Ishikawa (cell line): ENCODE measurements around the gene MFAP3L.

Source experiments
- CEBPB ChIP-seq: IDR thresholded peaks from 2 replicates; pipeline ENCODE4 v1.6.1; 2012
- CREB1 ChIP-seq: IDR thresholded peaks from 2 replicates; pipeline ENCODE4 v1.6.1; 2012; ENCODE audit warnings: low read depth
- EGR1 ChIP-seq: IDR thresholded peaks from 2 replicates; pipeline ENCODE4 v1.6.1; 2012
- EP300 ChIP-seq: IDR thresholded peaks from 2 replicates; pipeline ENCODE4 v1.6.1; 2012; ENCODE audit warnings: borderline replicate concordance
- FOXM1 ChIP-seq: IDR thresholded peaks from 2 replicates; pipeline ENCODE4 v1.6.1; 2012; ENCODE audit warnings: low read depth, borderline replicate concordance
- NFIC ChIP-seq: IDR thresholded peaks from 2 replicates; pipeline ENCODE4 v1.6.1; 2012
- RAD21 ChIP-seq: IDR thresholded peaks from 2 replicates; pipeline ENCODE4 v1.6.1; 2012; ENCODE audit warnings: low read depth
- REST ChIP-seq: IDR thresholded peaks from 2 replicates; pipeline ENCODE4 v1.6.1; 2012; ENCODE audit warnings: low read depth, mild to moderate bottlenecking
- TAF1 ChIP-seq: IDR thresholded peaks from 2 replicates; pipeline ENCODE4 v1.6.1; 2012; ENCODE audit warnings: low read depth, mild to moderate bottlenecking
- TCF12 ChIP-seq: IDR thresholded peaks from 2 replicates; pipeline ENCODE4 v1.6.1; 2012; ENCODE audit warnings: low read depth
- TEAD4 ChIP-seq: IDR thresholded peaks from 2 replicates; pipeline ENCODE4 v1.6.1; 2012
- YY1 ChIP-seq: IDR thresholded peaks from 2 replicates; pipeline ENCODE4 v1.6.1; 2012; ENCODE audit warnings: low read depth
- ZBTB7A ChIP-seq: IDR thresholded peaks from 2 replicates; pipeline ENCODE4 v1.6.1; 2012; ENCODE audit warnings: low read depth
- TF ChIP-seq, protein P1 (sequence below): IDR thresholded peaks from 2 replicates; pipeline ENCODE4 v1.6.1; 2012
- TF ChIP-seq, protein P2 (sequence below): IDR thresholded peaks from 2 replicates; pipeline ENCODE4 v1.6.1; 2012

MFAP3L gene

DNA sequence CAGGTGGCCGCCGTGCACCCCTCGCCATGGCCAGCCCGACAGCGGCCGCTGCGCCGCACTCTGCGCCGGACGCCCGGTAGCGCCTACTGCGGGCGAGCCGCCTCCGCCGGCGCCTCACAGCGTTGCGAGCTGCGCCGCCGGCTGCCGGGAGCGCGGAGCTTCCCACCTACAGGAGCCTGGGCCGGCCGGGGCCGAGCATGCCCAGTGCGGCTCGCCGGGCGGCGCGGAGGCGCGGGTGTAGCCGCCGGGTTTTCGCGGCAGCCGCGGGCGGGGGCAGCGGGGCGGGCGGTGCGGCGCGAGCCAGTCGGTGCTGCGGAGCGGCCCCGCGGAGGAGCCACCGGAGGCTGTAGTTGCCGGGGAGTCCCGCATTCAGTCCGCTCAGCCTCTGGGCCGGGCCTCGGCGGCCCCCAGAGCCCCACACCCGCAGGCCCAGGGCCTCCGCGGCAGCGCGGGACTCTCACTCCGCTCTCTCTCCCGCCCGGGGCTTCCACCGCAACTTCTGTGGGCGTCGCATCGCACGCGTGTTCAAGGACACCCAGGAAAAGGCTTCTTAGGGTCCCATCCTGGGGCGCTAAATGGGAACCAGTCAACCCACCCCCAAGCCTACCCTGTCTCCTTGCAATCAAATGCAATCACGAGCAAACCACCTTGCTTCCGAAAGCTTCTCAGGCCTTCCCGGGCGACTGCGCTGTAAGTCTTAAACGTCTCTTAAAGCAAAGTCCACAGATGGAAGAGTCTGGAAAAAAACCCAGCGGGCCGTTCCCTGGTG, at the start of gene MFAP3L:
Gene MFAP3L, minus strand, starts transcription at position 143 of the 769 bp plus-strand sequence. CDS start 20,518 bp downstream, outside the sequence.
- TF ChIP-seq FOXM1, result no peak
- TF ChIP-seq TCF12, result 0 out of 2 replicates have a peak, but pooled peaks have one; percentile 39
- TF ChIP-seq RAD21, result 0 out of 2 replicates have a peak, but pooled peaks have one; percentile 21
- no peak; the same call in 1 of the 2 replicates for TF ChIP-seq EP300
- TF ChIP-seq EGR1, result 0 out of 2 replicates have a peak, but pooled peaks have one; percentile 6
- TF ChIP-seq, protein P1, sequence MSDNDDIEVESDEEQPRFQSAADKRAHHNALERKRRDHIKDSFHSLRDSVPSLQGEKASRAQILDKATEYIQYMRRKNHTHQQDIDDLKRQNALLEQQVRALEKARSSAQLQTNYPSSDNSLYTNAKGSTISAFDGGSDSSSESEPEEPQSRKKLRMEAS, result peak; percentile 62
- peak; percentile 13; the same call in 1 of the 2 replicates for TF ChIP-seq YY1
- TF ChIP-seq, protein P2, sequence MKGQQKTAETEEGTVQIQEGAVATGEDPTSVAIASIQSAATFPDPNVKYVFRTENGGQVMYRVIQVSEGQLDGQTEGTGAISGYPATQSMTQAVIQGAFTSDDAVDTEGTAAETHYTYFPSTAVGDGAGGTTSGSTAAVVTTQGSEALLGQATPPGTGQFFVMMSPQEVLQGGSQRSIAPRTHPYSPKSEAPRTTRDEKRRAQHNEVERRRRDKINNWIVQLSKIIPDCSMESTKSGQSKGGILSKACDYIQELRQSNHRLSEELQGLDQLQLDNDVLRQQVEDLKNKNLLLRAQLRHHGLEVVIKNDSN, result 0 out of 2 replicates have a peak, but pooled peaks have one; percentile 4
- TF ChIP-seq TAF1, result peak; percentile 67

DNA sequence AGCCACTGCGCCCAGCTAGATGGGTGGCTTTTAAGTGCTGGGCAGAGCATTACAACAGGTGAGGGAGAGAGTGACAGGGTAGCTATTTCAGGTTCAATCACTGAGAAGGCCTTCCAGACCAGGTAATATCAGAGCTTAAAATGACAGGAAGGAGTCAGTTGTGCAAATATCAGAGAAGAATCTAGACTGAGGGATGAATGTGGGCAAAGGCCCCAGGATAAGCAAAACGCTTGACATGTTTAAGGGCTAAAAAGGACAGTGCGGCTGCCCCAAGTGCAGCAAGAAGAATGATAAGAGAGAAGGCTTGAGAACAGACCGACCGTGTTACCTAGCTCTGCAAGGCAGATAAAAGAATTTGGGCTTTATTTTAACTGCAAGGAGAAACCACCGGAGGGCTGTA, 45.0 kb upstream of the MFAP3L start:
- TF ChIP-seq, protein P1, result no peak
- TF ChIP-seq FOXM1 (no peak), YY1 (no peak), CEBPB (no peak), RAD21 (no peak), TEAD4 (no peak), NFIC (no peak), TCF12 (no peak), ZBTB7A (no peak), REST (no peak), TAF1 (no peak), EGR1 (no peak), CREB1 (no peak), EP300 (no peak)
- TF ChIP-seq, protein P2, result no peak

- TF ChIP-seq ZBTB7A (no peak), FOXM1 (no peak), REST (no peak), YY1 (no peak)
Observed at GRCh38 chr4:170068438-170069128, 42.4 kb upstream of the MFAP3L start.

DNA sequence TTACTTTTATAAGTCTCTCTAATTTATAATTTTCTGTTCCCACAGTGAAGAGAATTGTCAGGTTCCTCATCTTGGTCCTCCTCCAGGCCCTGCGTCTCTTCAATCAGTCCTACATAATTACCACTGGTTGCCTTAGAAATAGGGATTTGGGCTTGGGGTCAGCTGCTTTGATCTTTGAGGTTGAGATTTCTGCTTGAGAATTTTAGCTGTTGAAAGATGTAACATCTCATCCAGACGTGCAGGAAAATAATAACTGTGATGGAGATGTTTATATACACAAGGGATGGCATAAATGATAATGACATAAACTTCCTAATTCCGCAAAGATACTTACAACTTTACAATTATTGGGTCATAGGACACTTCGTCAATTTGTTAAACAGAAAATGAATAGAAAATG, 33.2 kb upstream of the MFAP3L start:
- no peak for TF ChIP-seq RAD21
- no peak for TF ChIP-seq TEAD4
- no peak for TF ChIP-seq FOXM1
- no peak for TF ChIP-seq NFIC
- no peak for TF ChIP-seq EGR1

DNA sequence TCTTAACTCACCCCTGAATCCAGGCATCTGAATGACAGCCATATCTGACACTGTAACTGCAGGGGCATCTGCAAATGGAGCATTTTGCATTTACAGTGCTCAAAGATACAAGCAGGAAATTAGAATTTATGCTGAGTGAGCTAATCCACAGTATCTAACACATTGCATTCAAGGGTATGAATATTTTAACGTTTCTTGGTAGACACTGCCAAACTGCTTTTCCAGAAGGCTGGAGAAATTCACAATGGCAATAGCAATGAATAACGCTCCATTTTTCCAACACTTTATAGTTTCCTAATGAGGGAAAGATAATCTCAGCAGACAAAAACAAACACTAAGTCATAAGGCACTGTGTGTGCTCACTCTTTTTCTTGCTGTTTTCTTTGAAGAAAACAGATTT, 32.6 kb upstream of the MFAP3L start:
- TF ChIP-seq CEBPB (no peak), YY1 (no peak), EGR1 (no peak), CREB1 (no peak), TEAD4 (no peak), ZBTB7A (no peak), RAD21 (no peak), TCF12 (no peak), FOXM1 (no peak), NFIC (no peak), EP300 (no peak), REST (no peak), TAF1 (no peak)
- TF ChIP-seq, protein P2, result no peak
- TF ChIP-seq, protein P1, result no peak
